ENCODE results near the gene ST6GALNAC1. TPM values are rescaled to one million over a fixed set of nuclear protein-coding genes. Genes with fewer than 3 reads are reported as not detected.
"Not testable (repeated sequence)": the region's sequence is repeated elsewhere in the genome, so short reads cannot be mapped to it uniquely, and the experiment has no call there.

Gene ST6GALNAC1
- total RNA-seq, 4 donors from 2014 or later, result 1.5 to 11.8 (median 3.2) TPM

DNA sequence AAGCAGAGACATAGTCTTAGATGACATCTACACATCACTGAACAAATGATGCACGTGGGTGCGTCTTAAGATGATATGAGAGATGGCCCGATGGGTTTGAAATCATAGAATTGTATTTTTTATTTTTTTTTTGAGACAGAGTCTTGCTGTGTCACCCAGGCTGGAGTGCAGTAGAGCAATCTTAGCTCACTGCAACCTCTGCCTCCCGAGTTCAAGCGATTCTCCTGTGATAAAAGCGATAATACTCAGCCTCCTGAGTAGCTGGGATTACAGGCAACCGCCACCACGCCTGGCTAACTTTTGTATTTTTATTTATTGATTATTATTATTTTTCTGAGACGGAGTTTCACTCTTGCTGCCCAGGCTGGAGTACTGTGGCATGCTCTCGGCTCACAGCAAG is 5.3 kb downstream of the ST6GALNAC1 start:
- no peak for TF ChIP-seq POLR2A (IDR thresholded peaks at IDR 0.05)
- TF ChIP-seq, protein P1, sequence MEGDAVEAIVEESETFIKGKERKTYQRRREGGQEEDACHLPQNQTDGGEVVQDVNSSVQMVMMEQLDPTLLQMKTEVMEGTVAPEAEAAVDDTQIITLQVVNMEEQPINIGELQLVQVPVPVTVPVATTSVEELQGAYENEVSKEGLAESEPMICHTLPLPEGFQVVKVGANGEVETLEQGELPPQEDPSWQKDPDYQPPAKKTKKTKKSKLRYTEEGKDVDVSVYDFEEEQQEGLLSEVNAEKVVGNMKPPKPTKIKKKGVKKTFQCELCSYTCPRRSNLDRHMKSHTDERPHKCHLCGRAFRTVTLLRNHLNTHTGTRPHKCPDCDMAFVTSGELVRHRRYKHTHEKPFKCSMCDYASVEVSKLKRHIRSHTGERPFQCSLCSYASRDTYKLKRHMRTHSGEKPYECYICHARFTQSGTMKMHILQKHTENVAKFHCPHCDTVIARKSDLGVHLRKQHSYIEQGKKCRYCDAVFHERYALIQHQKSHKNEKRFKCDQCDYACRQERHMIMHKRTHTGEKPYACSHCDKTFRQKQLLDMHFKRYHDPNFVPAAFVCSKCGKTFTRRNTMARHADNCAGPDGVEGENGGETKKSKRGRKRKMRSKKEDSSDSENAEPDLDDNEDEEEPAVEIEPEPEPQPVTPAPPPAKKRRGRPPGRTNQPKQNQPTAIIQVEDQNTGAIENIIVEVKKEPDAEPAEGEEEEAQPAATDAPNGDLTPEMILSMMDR (IDR thresholded peaks at IDR 0.05), result no peak
- intact Hi-C loops (cut with DNase I; ENCODE audit: low total_unique reads), result no loop called here
- no peak overlapping the region for H3K27ac ChIP-seq
- H3K9me3 ChIP-seq, result no peaks in the 10 kb centered on the region
- H3K4me1 ChIP-seq, result no peaks in the 10 kb centered on the region
- DNase-seq, result no peak
- H3K27me3 ChIP-seq, result no peaks in the 10 kb centered on the region
- no peaks in the 10 kb centered on the region for H3K36me3 ChIP-seq
- H3K4me3 ChIP-seq, result no peak overlapping the region

DNA sequence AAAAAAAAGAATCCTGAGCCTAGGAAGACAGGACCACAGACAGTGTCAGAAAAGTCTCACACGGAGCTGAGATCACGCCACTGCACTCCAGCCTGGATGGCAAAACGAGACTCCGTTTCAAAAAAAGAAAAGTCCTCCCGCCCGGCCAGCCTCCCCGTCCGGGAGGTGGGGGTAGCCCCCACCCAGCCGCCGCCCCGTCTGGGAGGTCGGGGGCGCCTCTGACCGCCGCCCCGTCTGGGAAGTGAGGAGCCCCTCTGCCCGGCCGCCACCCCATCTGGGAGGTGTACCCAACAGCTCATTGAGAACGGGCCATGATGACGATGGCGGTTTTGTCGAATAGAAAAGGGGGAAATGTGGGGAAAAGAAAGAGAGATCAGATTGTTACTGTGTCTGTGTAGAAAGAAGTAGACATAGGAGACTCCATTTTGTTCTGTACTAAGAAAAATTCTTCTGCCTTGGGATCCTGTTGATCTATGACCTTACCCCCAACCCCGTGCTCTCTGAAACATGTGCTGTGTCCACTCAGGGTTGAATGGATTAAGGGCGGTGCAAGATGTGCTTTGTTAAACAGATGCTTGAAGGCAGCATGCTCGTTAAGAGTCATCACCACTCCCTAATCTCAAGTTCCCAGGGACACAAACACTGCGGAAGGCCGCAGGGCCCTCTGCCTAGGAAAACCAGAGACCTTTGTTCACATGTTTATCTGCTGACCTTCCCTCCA is 6.9 kb downstream of the ST6GALNAC1 start:
- H3K27ac ChIP-seq; H3K4me1 ChIP-seq; H3K9me3 ChIP-seq; intact Hi-C loops (cut with DNase I; ENCODE audit: low total_unique reads); DNase-seq; H3K36me3 ChIP-seq; H3K27me3 ChIP-seq; H3K4me3 ChIP-seq: not testable (repeated sequence)

DNA sequence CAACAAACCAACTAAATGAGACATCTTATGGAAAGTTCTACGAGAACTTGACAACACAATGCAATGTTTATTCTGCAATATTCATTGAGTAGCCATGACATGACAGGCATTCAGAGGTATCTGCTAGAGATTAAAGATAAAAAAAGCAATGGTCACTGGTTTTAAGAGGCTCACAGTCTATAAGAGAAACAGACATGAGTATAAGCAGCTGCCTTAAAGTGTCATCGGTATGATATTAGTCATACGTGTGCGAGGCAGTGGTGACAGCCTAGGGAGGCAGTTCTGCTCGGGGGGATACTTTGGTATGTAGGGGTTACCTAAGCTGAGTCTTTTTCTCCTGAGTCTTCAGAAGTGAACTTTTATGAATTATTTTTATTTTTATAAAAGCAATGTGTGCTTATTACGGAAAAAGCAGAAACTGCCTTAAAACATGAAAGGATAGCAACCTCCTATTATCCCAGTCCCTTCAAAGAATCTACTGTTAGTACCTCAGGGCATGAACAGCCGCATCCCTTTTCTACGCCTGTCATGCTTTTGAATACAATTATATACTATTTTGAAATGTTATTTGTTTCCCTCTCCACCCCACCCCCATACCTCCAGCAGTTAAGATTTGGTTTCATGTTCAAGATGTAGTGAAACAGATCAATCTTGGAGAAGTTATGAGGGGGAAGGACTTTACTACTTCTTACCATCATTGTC is 7.7 kb downstream of the ST6GALNAC1 start:
- no peak for TF ChIP-seq POLR2A (IDR thresholded peaks at IDR 0.05)
- TF ChIP-seq, protein P1 (IDR thresholded peaks at IDR 0.05), result no peak
- no peaks in the 10 kb centered on the region for H3K27me3 ChIP-seq
- H3K36me3 ChIP-seq, result no peaks in the 10 kb centered on the region
- H3K9me3 ChIP-seq, result no peaks in the 10 kb centered on the region
- H3K27ac ChIP-seq, result no peak overlapping the region
- no peak for DNase-seq
- no peak overlapping the region for H3K4me3 ChIP-seq
- intact Hi-C loops (cut with DNase I; ENCODE audit: low total_unique reads), result no loop called here
- H3K4me1 ChIP-seq, result no peaks in the 10 kb centered on the region

DNA sequence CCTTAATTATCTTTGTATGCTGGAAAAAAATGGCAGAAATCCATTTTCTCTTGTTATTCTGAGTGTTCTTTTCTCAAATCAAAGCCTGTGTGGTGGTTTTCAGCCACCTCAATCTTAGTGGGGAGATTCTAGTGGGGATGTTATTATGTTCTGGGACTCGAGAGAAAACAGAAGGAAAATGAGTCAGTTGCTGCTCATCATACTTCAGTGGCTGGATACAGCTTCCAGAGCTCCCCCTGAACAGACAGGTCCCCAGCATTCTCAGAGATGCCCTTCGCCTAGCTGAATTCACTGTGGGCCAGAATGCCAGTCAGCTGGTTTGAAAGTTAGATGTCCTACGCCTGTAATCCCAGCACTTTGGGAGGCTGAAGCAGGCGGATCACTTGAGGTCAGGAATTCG is 8.5 kb downstream of the ST6GALNAC1 start:
- H3K4me3 ChIP-seq, result no peak overlapping the region
- no peaks in the 10 kb centered on the region for H3K9me3 ChIP-seq
- no peaks in the 10 kb centered on the region for H3K36me3 ChIP-seq
- TF ChIP-seq, protein P1 (IDR thresholded peaks at IDR 0.05), result no peak
- TF ChIP-seq POLR2A (IDR thresholded peaks at IDR 0.05), result no peak
- no peaks in the 10 kb centered on the region for H3K4me1 ChIP-seq
- H3K27ac ChIP-seq, result no peak overlapping the region
- H3K27me3 ChIP-seq, result no peaks in the 10 kb centered on the region
- no peak for DNase-seq
- intact Hi-C loops (cut with DNase I; ENCODE audit: low total_unique reads), result no loop called here

DNA sequence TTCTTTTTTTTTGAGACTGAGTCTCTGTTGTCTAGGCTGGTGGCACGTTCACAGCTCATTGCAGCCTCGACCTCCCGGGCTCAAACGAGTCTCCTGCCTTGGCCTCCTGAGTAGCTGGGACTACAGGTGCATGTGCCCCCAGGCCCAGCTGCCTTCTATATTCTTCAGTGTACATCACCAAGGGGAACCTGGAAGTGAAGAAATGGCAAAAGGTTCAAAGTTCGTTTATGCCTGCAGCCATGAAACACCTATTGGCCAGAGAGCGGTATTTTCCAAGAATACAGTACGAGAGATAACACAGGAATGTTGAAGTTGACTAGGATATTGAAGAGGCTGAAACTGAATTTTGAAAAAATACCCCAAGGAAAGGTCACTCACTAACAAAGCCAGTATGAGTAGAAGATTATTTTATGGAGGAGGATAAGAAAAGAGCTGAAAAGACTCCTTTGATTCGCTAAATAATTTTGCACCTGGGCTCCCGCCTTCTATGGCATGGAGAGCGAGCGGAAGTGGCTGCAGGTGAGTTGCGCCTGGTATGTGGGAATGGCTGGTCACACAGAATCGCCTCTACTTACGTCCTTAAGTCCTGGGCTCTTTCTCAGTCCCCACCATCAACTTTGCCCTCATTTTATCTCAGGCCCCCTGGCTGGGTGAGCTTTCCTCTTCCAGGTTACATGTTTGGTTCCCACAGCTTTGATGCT is 9.8 kb downstream of the ST6GALNAC1 start:
- no peak for DNase-seq
- no peaks in the 10 kb centered on the region for H3K9me3 ChIP-seq
- H3K27ac ChIP-seq, result no peak overlapping the region
- intact Hi-C loops (cut with DNase I; ENCODE audit: low total_unique reads), result no loop called here
- no peak for TF ChIP-seq POLR2A (IDR thresholded peaks at IDR 0.05)
- TF ChIP-seq, protein P1 (IDR thresholded peaks at IDR 0.05), result no peak
- H3K4me3 ChIP-seq, result no peak overlapping the region
- no peaks in the 10 kb centered on the region for H3K36me3 ChIP-seq
- no peaks in the 10 kb centered on the region for H3K4me1 ChIP-seq
- no peaks in the 10 kb centered on the region for H3K27me3 ChIP-seq
